GM18502 (cell line): Measurements from ENCODE around the gene KMT2E.

Experiments used
- ATAC-seq: cut with Tn5 transposase; IDR thresholded peaks from one replicate; pipeline ENCODE4 v1.9.1; 2021; ENCODE audit warnings: mild to moderate bottlenecking; ENCODE audit not compliant: unreplicated experiment, poor library complexity

Gene KMT2E

DNA sequence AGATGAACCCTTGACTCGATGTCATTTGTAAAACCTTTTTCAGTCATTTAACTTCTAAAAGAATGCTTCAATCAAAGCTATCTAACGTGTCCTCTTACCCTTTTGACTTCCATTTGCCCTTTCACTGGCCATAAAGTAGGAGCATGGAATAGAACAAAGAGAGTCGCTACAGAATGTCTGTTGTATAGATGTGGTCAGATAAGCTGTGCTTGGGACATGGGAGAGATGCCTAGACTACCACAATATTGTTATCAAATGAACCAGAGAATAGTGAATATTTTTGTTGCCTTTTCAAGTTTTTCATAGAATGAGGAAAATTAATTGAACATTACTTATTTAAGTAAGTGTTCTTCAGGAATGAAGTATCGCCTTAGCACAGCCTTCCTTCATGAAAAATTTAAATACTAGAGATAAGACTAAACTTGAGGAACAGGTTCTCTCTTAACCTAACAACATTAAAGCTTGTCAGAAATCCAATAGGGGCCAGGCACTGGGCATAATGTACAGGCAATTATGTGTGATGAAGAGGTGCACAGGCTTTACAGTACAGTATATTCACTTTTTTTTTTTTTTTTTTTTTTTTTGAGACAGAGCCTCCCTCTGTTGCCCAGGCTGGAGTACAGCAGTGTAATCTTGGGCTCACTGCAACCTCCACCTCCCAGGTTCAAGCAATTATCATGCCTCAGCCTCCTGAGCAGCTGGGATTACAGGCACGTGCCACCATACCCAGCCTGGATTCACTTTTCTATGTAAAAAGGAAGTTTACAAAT lies 7.5 kb upstream of the KMT2E start:
- no peak for ATAC-seq

DNA sequence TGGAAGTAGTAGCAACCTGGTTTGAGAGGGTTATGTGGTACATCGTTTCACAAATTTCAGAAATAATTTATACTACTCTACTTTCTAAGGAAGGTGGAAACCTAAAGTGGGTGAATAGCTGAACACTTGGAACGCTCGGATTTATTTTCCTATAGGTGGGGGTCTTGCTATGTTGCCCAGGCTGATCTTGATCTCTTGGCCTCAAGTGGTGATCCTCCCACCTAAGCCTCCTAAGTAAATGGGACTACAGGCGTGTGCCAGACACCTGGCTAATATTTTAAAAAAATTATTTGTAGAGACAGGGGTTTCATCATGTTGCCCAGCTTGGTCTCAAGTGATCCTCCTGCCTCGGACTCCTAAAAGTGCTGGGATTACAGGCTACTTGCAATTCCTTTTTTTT lies 6.7 kb upstream of the KMT2E start:
- no peak for ATAC-seq

DNA sequence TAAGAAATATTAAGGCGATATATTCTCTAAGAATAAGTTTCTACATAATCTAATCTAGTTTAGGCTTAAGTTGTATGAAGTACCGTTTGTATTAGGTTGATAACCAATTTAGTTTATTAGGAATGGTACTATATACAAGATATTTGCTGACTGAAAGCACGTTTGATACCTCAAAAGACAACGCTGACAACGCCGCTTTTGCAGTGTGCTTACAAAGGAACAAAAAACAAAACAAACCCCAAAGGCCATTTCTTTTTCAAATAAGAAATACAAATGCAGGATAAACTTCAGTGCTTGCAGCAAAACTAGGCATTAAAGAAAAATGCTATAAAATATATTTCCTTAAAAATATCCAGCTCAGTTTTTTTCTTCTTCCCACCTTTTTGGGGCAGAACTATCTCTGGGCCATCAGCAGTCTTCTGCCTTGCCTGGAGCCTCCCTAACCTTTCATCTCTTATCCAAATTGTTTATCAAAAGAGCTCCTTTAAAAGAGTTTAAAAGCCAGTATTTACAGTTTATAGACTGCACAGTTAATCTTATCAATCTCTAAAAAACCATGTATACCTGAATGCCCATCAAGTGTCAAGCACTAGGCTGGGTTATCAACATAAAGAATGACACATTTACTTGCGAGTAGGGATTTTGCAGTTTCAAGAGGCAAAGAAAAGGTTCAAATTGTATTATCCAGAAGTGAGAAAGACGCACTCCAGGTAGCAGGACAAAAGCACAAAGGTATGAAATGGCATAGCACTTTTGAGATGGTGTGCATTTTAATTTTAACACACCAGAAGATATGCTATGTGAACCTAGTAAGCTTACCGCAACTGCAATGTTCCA lies 4.1 kb upstream of the KMT2E start:
- ATAC-seq, result no peak

DNA sequence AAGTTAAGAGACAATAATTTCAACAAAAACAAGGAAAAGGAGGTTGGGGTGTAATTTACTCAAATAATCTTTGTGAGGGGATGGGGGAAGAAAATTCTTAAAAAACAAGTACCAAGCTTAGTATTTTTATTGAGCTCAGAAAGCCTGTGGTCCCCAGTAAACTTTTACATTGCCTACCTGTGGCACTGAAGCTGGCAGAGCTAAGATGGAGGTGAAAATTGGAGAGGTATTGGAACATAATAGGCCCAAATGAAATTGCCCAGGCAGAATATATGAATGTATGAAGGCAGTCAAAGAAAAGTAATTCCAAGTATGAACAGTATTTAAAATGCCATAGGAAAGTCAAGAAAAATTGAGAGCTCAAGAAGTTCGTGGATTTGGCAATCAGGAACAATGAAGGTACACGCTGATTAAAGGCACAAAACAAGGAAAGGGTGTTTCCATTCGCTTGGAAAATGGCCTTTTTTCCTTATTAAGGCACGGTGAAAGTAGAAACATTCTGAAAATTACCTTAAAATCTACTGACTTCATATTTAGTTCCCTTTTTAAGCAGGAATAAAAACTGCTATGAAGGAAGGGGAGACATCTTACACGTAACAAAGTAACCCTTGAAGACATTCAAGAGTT lies 3.4 kb upstream of the KMT2E start:
- ATAC-seq, result no peak

DNA sequence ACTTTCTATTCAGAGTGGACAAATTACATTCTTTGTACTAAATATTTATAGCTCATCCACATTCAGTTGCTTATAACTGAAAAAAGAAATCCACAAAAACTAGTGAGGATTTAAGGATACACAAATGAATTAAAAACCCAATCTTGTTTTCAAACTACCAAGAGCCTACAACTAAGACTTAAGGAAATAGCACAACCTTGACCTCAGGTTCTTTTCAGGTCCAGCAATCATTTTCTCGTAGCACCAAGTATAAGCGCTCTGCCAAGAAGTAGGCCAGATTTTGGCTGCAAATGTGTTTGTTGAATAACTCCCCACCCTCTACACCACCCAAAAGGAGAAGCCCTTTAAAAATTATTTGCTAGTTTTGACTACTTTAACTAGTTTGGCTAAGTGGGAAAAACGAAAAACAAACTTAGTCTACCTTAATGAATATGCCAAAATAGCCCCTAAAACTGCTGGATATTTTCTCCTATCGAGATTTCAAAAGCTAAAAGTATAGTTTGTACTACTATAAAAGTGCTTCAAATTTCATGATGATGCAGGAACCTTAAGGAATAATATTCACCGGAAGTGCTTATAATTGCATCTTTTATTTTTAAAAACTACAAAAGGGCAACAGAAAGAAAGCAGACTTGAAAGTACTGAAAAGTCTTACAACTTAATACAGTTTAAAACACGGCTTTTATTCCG lies 2.7 kb upstream of the KMT2E start:
- ATAC-seq, result no peak

DNA sequence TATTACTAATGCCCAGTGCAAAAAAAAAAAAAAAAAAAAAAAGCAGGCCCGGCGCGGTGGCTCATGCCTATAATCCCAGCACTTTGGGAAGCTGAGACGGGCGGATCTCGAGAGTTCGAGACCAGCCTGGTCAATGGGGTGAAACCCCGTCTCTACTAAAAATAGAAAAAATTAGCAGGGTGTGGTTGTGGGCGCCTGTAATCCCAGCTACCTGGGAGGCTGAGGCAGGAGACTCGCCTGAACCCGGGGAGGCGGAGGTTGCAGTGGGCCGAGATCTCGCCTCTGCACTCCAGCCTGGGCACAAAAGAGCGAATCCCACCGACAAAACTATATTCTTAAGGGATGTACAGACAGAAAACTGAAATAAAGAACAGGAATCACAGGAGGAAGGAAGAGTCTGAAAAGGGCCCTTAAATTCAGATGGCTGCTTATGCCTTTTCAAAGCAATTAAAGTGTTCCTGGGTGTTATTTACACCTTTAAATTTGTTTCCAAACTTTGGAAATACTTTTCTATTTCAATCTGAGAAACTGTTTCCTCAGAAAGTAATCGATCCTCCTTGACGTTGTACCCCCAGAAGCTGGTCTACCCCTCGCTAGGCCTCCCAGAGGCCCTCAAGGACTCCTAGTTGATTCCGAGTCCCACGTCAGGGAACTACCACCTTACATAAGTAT lies 2.0 kb upstream of the KMT2E start:
- ATAC-seq, result no peak

DNA sequence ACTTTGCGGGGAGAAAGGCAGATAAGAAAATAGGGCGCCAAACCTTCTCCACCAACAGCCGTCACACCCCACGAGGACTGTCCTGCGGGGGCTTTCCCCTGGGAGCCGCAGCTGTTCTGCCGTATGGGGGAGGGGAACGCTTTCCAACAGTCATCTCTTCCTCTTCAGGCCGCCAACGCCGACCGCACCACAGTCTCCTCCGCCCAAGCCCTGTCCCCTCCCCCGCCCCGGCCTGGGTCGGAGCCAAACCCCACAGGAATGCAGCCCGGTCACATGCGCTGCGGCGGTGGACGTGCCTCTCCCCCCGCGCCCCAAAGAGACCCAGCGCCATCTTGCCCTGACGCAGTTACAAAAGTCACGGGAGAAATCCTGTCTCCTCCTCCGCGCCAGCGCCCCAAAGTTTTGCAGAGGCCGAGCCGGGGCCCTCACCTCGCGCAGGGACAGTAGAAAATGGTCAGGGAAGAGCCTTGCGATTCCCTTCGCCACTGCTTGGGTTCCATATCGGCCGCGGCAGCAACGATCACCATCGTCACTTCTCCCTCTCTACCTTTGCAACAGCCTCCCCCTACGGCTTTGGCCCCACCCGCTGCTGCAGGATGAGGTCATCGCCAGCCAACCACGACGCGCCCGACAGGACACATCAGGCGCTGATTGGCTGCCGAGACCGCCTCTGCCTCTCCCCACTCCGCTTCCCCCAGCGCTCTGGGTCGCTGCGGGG lies 1.3 kb upstream of the KMT2E start:
- ATAC-seq, result peak; percentile 72

DNA sequence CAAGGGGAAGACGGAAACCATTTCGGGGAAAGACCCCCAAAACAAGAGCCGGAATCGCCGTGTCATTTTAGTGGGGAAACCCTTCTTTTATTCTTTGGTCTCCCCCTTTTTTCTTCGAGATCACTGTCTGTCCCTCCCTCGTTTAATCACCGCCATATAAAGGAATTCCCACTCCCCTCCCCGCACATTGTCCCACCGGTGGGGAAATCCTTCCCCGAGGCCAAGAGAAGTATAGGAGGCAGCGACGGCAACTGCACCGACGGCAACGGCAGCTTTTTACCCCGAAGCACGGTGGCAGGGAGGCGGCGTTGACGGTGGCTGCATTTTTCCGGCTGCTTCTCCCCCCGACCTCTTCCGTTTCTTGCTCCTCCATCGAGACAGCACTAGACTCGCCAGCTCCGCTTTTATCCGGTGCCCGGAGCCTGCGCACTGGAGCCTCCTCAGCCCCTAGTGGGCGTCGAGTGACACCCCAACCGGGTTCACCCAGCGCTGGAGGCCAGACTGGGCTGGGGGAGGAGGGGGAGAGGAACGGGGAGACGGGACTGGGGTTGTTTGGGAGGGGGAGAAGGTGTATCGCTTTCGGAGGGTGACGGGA lies 687 bp upstream of the KMT2E start:
- peak; percentile 41 for ATAC-seq

DNA sequence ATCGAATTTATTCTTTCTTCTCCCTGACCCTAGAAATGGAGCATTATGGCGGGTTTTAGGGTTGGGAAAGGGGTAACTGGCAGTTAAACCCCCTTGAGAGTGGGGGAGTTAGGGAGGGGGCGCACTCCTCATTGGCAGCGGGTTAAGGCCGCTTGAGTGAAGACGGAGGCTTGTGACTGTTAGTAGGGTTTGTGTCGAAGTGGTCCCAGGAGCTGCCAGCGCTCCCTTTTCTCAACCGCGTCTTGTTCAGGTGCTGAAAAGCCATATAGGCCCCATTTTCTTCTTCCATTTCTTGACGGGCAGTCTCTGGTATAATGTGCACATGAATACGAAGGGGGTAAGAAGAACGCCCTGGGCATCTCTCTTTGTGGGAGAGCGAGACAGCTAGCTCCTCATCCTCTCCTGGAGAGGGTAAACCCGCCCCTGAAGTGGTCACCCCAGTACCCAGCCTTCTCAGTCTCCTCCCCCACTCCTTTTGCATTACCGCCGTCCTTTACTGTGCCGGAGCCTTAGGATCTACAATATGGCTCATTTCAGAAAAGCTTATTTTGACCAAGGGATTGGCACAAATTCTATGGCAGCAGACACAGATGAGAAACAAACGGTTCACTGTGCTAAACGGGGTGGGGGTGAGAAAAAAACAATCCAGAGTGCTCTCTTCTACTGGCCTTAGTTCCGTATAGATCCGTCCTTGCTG lies 836 bp downstream of the KMT2E start:
- ATAC-seq, result no peak

DNA sequence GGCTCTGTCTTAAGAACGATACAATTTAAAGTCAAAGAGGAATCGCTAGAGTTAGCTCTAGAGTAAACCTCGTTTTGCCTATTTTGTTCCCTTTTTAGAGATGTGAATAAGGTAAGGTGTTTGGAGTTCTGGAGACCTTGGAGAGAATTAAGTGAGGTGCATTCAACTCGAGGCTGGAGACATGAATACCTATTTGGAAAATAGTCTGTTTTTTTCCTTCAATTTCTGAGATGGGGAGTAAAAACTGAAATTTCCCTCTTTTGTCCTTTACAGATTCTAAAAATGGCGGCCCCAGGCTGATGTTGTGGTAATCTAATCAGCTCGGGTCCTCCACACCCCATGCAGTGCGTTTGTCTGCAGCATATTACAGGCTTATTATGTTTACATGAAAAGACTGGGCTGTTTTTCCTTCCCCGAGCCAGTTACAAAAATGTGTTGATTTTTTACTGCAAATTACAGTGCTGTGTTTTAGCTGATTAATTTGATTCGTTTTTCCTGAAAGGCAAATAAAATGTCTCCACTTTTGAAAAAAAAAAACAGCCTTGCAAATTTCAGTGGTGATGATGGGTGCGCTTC lies 1.5 kb downstream of the KMT2E start:
- no peak for ATAC-seq

DNA sequence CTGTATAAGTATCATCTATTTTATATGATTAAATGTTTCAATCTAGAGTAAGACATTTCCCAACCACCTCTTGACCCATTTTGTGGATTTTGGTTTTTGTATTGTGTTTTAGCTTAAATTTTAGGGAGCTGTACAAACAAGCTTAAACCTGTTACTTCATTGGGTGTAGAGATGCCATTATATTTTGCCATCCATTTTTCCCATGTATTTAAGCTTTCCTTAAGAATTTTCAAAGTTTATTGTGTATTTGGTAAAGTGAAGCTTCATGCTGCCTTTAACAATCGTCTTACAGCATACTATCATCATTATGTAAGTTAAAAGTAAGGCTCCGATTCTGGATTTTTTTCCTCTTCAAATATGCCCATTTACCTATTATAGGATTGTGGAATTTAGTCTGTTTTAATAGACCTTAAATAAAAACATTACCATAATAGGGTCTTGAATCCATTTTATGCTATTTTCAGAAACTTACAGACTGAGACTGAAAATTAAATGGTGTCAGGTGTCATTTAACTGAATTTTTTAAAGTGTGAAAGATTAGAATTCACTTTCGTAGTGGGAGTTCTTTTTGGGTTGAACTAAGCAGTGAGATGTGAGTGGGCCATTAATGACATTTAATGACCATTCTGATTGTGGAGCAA lies 2.2 kb downstream of the KMT2E start:
- no peak for ATAC-seq

DNA sequence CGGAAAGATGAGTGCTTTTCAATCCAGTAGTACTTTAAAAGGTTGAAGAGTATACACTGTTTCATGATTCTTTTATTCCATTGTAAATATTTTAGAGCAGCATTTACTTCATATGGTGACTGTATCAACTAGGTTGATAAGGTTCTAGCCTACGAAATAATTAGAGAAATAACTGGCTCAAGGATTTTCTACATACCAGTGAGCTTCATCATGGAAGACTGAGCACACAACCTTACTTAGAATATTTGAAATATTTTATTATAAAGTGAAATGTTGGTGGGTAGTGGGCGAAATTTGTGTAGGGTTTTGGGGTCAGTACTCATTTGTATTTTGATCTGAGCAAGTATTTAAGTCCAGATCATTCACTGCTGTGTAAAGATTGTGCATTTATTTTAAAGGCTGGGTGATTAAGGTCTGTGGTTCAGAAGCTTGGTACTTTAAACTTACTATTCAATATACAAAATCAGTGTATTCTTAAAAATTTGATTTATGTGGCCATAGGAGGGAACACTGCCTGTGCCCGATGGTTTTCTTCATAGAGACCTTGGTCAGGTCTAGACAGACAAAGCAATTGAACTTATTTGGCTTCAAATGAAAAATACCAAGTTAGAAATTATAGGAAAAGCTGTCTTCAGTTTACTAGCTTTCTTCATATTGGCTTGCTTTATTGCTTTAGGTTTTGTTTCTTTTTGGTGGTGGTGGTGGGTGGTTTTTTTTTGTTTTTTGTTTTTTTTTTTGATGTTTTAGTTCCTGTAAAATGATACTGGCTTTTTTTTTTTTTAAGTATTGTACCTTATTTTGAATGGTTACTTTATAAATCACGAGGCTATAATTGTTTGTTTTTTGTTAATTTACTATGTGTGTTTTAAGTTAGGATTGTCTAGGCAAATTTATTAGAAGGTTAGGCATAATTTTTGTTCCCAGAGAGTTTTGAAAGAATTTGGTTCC lies 3.0 kb downstream of the KMT2E start:
- no peak for ATAC-seq

DNA sequence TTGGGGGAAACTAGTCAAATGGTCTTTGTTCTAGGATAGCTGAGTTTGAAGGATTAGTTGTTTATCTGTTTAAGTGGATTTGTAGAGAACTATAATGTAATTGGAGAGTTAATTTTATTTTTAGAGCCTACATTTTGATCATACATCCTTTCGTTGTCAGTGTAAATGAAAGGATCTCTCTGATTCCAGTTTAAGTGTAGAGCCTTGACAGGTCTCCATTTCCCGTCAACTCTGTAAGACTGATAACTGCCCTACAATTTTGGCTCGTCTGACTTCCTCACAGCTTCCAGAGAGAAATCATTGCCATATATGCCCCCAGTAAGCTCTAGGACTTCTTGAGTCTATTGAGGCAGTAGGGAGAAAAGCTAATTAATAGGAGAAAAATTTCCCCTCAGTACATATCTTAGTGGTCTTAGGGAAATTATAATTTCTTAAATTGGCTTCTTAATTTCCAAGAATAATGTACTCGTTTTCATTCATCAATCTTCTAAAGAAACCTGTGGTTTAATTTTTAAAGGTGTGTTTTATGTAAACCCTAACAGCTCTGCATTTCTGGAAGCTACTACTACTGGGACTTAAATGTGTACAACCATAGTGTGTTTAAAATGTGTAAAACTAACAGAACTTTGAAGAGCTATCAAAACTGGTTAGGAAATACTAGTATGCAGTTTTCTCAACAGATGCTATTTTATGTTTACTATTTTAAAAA lies 3.8 kb downstream of the KMT2E start:
- ATAC-seq, result no peak

DNA sequence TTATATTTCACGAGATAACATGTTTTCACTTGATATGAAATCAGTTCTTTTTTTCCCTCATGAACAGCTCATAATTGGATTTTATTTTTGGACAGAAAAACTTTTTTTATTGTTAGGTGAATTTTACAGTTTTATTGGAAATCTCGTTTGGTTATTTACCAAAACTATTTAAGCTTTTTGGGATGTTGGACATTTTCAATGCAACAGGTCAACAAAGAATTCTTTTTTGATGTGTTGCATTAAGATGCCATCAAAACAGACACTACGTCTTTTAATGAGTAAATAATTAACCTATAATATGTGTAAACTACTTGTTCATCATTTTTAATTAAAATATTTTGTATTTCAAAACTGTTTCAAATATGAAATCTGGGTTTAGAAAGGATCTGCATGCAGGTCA lies 5.3 kb downstream of the KMT2E start:
- no peak for ATAC-seq

DNA sequence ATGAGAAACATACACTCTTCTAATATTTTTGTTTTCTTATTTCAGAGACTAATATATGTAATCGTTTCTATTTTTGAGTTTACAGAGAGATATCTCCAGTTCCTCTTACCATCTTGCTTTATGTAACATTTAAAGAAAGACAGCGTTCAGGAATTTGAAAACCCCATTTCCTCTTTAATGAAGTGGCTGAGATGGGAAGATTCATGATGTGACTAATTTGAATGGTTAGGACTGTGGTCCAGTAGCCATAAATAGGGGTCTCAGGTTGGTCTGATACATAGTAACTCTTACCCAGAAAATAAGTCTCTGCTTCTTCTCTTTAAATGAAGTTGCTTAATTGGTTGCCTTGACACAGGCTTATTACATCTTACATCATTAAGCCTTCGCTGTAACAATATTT lies 6.9 kb downstream of the KMT2E start:
- ATAC-seq, result no peak

DNA sequence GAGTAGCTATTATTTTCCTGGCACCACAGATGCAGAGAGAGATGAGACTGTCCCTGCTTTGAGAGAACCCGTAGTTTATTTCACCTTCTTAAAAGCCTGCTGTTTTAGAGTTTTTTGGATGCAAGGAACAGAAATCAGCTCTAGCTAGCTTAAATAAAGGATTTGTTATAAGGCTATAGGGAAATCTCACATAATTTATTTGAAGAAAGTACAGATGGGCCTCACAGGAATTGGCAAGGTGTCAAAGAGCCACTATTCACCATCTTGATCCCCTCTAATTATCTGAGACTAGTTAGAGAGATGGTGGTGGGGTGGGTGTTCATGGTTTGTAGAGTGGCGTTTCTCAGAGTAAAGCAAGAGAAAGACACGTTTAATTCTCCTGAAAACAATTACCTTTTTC lies 7.3 kb downstream of the KMT2E start:
- no peak for ATAC-seq
